GM18951 (cell line): ENCODE measurements around the gene KRT31.
"Not testable (repeated sequence)": the region's sequence is repeated elsewhere in the genome, so short reads cannot be mapped to it uniquely, and the experiment has no call there.

Experiments
- POLR2A ChIP-seq: IDR thresholded peaks from 4 replicates; pipeline ENCODE4 v1.6.1; 2011; ENCODE audit warnings: mild to moderate bottlenecking; ENCODE audit not compliant: insufficient read length, insufficient read depth; ENCODE audit errors: extremely low read depth
- in situ Hi-C: fragments of 300-500 bp; cut with MboI; formaldehyde crosslinking; loops from one replicate; pipeline ENCODE4 v1.12.0; 2022; ENCODE audit warnings: low sequenced_read_pairs, mixed read lengths, inconsistent platforms; ENCODE audit not compliant: unreplicated experiment

KRT31 gene

GRCh38 chr17:41360296-41360995, 37.0 kb downstream of the KRT31 start:
- TF ChIP-seq POLR2A, result no peak
- in situ Hi-C loops, result no loop called here

GRCh38 chr17:41354536-41354935, 42.9 kb downstream of the KRT31 start:
- TF ChIP-seq POLR2A, result no peak
- in situ Hi-C loops, result no loop called here

DNA sequence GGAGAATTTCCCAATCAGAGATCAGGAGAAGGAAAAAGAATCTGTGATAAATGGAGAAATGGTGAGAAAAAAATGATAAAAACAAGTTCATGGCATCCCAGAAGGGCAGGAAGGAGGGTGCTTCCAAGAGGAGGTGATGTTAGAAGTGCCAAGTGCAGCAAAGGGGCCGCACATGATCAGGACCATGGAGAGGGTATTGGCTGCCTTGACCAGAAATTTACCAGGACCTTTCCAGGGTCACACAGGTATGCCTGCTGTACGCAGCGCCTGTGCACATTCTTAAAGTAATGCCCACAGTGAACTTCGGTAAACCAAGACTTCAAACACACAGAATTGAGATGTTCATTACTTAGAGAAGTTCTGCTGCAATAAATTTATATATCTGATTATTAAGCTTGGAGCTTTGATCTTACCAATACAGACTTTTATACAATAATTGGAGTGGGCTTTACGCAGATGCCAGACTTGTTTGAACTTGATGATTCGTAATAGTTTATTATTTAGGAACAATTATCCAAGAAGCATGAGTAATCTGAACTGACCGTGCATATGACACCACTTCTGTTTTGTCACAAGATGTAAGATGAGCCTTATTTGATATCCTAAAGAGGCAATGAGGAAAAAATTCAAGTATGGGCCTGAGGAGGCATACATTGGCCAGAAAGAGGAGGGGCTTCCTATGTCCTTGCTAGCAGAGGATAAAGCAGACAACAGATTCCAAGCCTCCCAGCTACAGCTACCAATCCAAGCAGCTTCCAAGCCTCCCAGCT, 44.6 kb downstream of the KRT31 start:
- TF ChIP-seq POLR2A, result no peak
- in situ Hi-C loops, result no loop called here

GRCh38 chr17:41351177-41351576, 46.2 kb downstream of the KRT31 start:
- TF ChIP-seq POLR2A, result no peak
- in situ Hi-C loops, result no loop called here

DNA sequence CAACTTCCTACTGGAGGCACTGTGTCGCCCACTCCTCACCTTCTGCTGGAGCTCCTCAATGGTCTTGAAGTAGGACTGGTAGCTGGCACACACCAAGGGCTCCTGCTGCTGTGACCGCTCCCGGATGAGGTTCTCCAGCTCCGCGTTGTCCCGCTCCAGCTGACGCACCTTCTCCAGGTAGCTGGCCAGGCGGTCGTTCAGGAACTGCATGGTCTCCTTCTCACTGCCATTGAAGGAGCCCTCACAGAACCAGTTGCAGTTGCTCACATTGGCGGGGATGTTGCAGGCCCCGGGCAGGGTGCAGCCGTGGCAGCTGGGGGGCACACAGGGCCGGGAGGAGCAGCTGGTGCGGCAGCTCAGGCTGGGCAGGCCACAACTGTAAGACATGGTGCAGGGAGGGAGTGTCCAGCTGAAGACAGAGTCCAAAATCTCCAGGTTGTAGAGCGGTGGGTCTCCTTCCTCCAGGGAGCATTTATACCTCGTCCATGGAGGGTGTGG, 47.0 kb downstream of the KRT31 start, which contains the start of gene KRT33A:
Gene KRT33A (minus strand): TSS at position 448 of the 498 bp plus-strand sequence. CDS start 61 bp downstream, at position 387.
- in situ Hi-C loops, result not testable (repeated sequence)

- in situ Hi-C loops, result no loop called here
- TF ChIP-seq POLR2A, result no peak
Measured at GRCh38 chr17:41347869-41348760, 49.3 kb downstream of the KRT31 start.

DNA sequence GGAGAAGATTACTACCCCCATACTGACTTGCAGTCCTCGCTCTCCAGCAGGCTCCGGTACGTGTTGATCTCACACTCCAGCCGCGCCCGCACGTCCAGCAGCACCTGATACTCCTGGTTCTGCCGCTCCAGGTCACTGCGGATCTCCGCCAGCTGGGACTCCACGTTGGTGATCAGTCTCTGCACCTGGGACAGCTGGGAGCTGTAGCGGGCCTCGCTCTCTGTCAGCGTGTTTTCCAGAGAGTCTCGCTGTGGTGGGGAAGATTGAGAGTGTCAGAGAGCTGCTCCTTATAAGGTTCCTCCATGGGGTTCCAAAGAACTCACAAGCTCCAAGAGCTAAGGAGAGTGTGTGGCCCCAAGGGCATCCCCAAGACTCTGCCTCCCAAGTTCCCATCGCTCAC, 51.0 kb downstream of the KRT31 start:
- in situ Hi-C loops, result not testable (repeated sequence)

GRCh38 chr17:41345992-41346391, 51.4 kb downstream of the KRT31 start:
- TF ChIP-seq POLR2A, result no peak
- in situ Hi-C loops, result no loop called here
